GM12875 (cell line): Measurements from ENCODE around the gene RAMP3.

ENCODE experiments used
- H3K4me3 ChIP-seq: one replicate; pipeline ENCODE4 v1.5.1; 2011; ENCODE audit warnings: low read depth, low read length, control low read depth
- CTCF ChIP-seq: IDR thresholded peaks from 2 replicates; pipeline ENCODE4 v1.5.1; 2011; ENCODE audit warnings: low read depth, mild to moderate bottlenecking, control low read depth, inconsistent platforms, low read length, moderate library complexity, borderline replicate concordance; ENCODE audit not compliant: insufficient read depth

The RAMP3 gene

GRCh38 chr7:45184326-45185027 is 26.9 kb downstream of the RAMP3 start:
- TF ChIP-seq CTCF, result no peak
- no peak overlapping the region for H3K4me3 ChIP-seq

- H3K4me3 ChIP-seq, result no peak overlapping the region
- no peak for TF ChIP-seq CTCF
Measured at GRCh38 chr7:45185028-45185863, 27.7 kb downstream of the RAMP3 start.

- TF ChIP-seq CTCF, result no peak
- H3K4me3 ChIP-seq, result no peak overlapping the region
Measured at GRCh38 chr7:45185864-45186250, 28.3 kb downstream of the RAMP3 start.

GRCh38 chr7:45186261-45186813 is 28.7 kb downstream of the RAMP3 start:
- no peak for TF ChIP-seq CTCF
- H3K4me3 ChIP-seq, result no peak overlapping the region

GRCh38 chr7:45187089-45187945 is 29.7 kb downstream of the RAMP3 start:
- H3K4me3 ChIP-seq, result no peak overlapping the region
- TF ChIP-seq CTCF, result no peak

- TF ChIP-seq CTCF, result no peak
- no peak overlapping the region for H3K4me3 ChIP-seq
Measured at GRCh38 chr7:45187946-45188411, 30.4 kb downstream of the RAMP3 start.
